Trophoblast cell (in vitro differentiated cells and primary cell): ENCODE measurements around the gene ESYT2.

ENCODE experiments used
- DNase-seq, 2 donors: peaks; one replicate each; pipeline ENCODE4 v3.0.0-alpha.2; 2016
- H2AFZ ChIP-seq: 2 replicates; pipeline ENCODE4 v1.6.1; 2013; ENCODE audit warnings: low read length, moderate library complexity, mild to moderate bottlenecking; ENCODE audit not compliant: insufficient read depth, poor library complexity
- H2AK5ac ChIP-seq: 2 replicates; pipeline ENCODE4 v1.6.1; 2013; ENCODE audit warnings: mild to moderate bottlenecking, low read length
- H2BK120ac ChIP-seq: 2 replicates; pipeline ENCODE4 v1.6.1; 2013; ENCODE audit warnings: low read length, mild to moderate bottlenecking, moderate library complexity; ENCODE audit not compliant: insufficient read depth, poor library complexity
- H2BK12ac ChIP-seq: 2 replicates; pipeline ENCODE4 v1.6.1; 2013; ENCODE audit warnings: mild to moderate bottlenecking, low read length, moderate library complexity
- H2BK5ac ChIP-seq: 2 replicates; pipeline ENCODE4 v1.6.1; 2013; ENCODE audit warnings: low read length, low read depth, moderate library complexity, mild to moderate bottlenecking; ENCODE audit not compliant: poor library complexity
- H3K14ac ChIP-seq: 2 replicates; pipeline ENCODE4 v1.6.1; 2013; ENCODE audit warnings: mild to moderate bottlenecking, low read length
- H3K18ac ChIP-seq: 2 replicates; pipeline ENCODE4 v1.6.1; 2013; ENCODE audit warnings: mild to moderate bottlenecking, low read length
- H3K23ac ChIP-seq: 2 replicates; pipeline ENCODE4 v1.6.1; 2013; ENCODE audit warnings: low read length
- H3K27ac ChIP-seq: 2 replicates; pipeline ENCODE4 v1.5.1; 2013; ENCODE audit warnings: low read depth, mild to moderate bottlenecking, inconsistent platforms, low read length, moderate library complexity
- H3K27me3 ChIP-seq: 2 replicates; pipeline ENCODE4 v1.6.1; 2013; ENCODE audit warnings: inconsistent platforms, mild to moderate bottlenecking, low read length, moderate library complexity; ENCODE audit not compliant: insufficient read depth
- H3K36me3 ChIP-seq, 2 experiments: 1 replicate in 1 of 2; 2 replicates in 1 of 2; pipeline ENCODE4 v1.6.1; 2013; ENCODE audit warnings: low read length in 2 of 2, mild to moderate bottlenecking in 2 of 2, moderate library complexity in 1 of 2; ENCODE audit not compliant: insufficient read depth in 2 of 2, control insufficient read depth in 1 of 2
- H3K4ac ChIP-seq: 2 replicates; pipeline ENCODE4 v1.6.1; 2013; ENCODE audit warnings: low read depth, mild to moderate bottlenecking, low read length, moderate library complexity
- H3K4me1 ChIP-seq, 2 experiments: 1 replicate in 1 of 2; 2 replicates in 1 of 2; pipeline ENCODE4 v1.6.1; 2013; ENCODE audit warnings: low read length in 2 of 2, mild to moderate bottlenecking in 2 of 2, moderate library complexity in 1 of 2; ENCODE audit not compliant: insufficient read depth in 2 of 2, control insufficient read depth in 1 of 2
- H3K4me2 ChIP-seq: 2 replicates; pipeline ENCODE4 v1.6.1; 2013; ENCODE audit warnings: inconsistent platforms, mild to moderate bottlenecking, low read length, moderate library complexity
- H3K4me3 ChIP-seq: 2 replicates; pipeline ENCODE4 v1.5.1; 2013; ENCODE audit warnings: mild to moderate bottlenecking, low read depth, low read length, inconsistent platforms
- H3K79me1 ChIP-seq: one replicate; pipeline ENCODE4 v1.6.1; 2013; ENCODE audit warnings: low read length
- H3K79me2 ChIP-seq: 2 replicates; pipeline ENCODE4 v1.6.1; 2013; ENCODE audit warnings: low read length, mild to moderate bottlenecking; ENCODE audit not compliant: control insufficient read depth, insufficient read depth, poor library complexity
- H3K9ac ChIP-seq: 2 replicates; pipeline ENCODE4 v1.6.1; 2013; ENCODE audit warnings: mild to moderate bottlenecking, low read length
- H3K9me3 ChIP-seq: 2 replicates; pipeline ENCODE4 v1.6.1; 2013; ENCODE audit warnings: low read depth, mild to moderate bottlenecking, control low read depth, inconsistent platforms, low read length; ENCODE audit not compliant: insufficient read depth
- H4K12ac ChIP-seq: 2 replicates; pipeline ENCODE4 v1.6.1; 2013; ENCODE audit warnings: low read depth, mild to moderate bottlenecking, low read length, moderate library complexity
- H4K8ac ChIP-seq: 2 replicates; pipeline ENCODE4 v1.6.1; 2013; ENCODE audit warnings: low read depth, mild to moderate bottlenecking, low read length, moderate library complexity
- H4K91ac ChIP-seq: one replicate; pipeline ENCODE4 v1.6.1; 2013; ENCODE audit warnings: low read depth, mild to moderate bottlenecking, low read length, moderate library complexity
- WGBS: extraction: QIAGEN DNeasy Blood & Tissue Kit; methylation state at CpG from one replicate; pipeline ENCODE4 v1.1.7; 2013; ENCODE audit warnings: missing lambda C conversion rate; ENCODE audit not compliant: insufficient read length, insufficient coverage; ENCODE audit errors: extremely low coverage; 5-methylcytosine and 5-hydroxymethylcytosine counted together

Gene ESYT2

DNA sequence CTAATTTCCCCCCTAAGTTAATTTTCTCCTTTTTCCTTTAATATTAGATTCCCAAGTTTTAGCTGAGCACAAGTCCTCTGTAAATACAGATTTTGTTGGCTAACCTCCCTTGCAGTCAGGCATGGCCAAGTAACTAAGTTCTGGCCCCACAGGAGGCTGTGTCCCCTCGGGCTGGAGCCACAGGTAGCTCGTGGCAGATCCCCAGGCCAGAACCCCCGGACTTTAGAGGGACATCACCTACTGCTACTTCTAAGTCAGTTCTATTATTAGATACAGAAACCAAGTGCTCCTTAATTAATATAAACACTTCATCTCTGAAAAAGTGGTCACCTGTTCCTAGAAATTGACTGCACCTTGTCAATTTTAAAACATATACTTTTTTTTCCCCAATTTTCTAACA is 78.6 kb downstream of the ESYT2 start:
- Histone ChIP-seq H3K79me2 (no peaks in the 10 kb centered on the region), H3K9ac (no peak overlapping the region), H2BK120ac (no peak overlapping the region), H3K9me3 (no peaks in the 10 kb centered on the region), H3K4me1 (no peaks in the 10 kb centered on the region), H2BK5ac (no peak overlapping the region), H4K91ac (no peak overlapping the region), H3K14ac (no peak overlapping the region), H3K79me1 (no peaks in the 10 kb centered on the region), H3K23ac (no peak overlapping the region), H3K18ac (no peak overlapping the region), H3K27me3 (no peaks in the 10 kb centered on the region), H3K36me3 (peaks cover 24 to 32% of the 10 kb centered on the region in 2 experiments), H2AFZ (no peak overlapping the region), H4K8ac (no peak overlapping the region), H3K27ac (no peak overlapping the region), H2BK12ac (no peak overlapping the region), H3K4ac (no peak overlapping the region), H3K4me3 (no peak overlapping the region), H3K4me2 (no peak overlapping the region), H2AK5ac (no peak overlapping the region), H4K12ac (no peak overlapping the region)
- DNase-seq: no peak
- no CpG with 5 or more reads among the region's 3 CpGs for whole genome bisulfite sequencing

DNA sequence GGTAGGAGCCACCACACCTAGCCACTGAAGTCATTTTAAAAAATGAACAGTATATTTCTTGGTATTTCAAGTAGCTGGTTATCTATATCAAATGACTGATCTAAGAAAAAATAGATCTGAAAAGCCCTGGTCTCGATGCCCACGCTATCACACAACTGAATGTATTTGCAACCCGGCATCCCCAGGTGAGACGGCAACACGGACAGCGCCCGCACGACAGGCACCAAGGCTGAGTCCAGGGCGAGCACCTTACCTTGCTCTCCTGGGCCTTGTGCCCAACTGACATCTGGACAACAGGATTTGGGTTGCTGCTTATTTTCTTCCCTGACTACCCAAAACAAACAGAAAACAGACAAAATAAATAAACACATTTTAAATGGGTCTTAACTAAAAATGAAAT is 79.9 kb downstream of the ESYT2 start:
- H4K91ac ChIP-seq: no peak overlapping the region
- H2AK5ac ChIP-seq: no peak overlapping the region
- no peak overlapping the region for H3K9ac ChIP-seq
- H3K4me1 ChIP-seq: no peaks in the 10 kb centered on the region
- H2BK120ac ChIP-seq: no peak overlapping the region
- H3K23ac ChIP-seq: no peak overlapping the region
- peaks cover 28 to 29% of the 10 kb centered on the region in 2 experiments for H3K36me3 ChIP-seq
- no CpG with 5 or more reads among the region's 9 CpGs for WGBS
- H3K4ac ChIP-seq: no peak overlapping the region
- no peak overlapping the region for H2BK5ac ChIP-seq
- H2BK12ac ChIP-seq: no peak overlapping the region
- no peak for DNase-seq
- H3K4me2 ChIP-seq: no peak overlapping the region
- H3K79me1 ChIP-seq: no peaks in the 10 kb centered on the region
- H3K27me3 ChIP-seq: no peaks in the 10 kb centered on the region
- no peak overlapping the region for H3K4me3 ChIP-seq
- H3K27ac ChIP-seq: no peak overlapping the region
- H2AFZ ChIP-seq: no peak overlapping the region
- H4K12ac ChIP-seq: no peak overlapping the region
- no peak overlapping the region for H3K14ac ChIP-seq
- no peaks in the 10 kb centered on the region for H3K9me3 ChIP-seq
- H3K18ac ChIP-seq: no peak overlapping the region
- H4K8ac ChIP-seq: no peak overlapping the region
- H3K79me2 ChIP-seq: no peaks in the 10 kb centered on the region

DNA sequence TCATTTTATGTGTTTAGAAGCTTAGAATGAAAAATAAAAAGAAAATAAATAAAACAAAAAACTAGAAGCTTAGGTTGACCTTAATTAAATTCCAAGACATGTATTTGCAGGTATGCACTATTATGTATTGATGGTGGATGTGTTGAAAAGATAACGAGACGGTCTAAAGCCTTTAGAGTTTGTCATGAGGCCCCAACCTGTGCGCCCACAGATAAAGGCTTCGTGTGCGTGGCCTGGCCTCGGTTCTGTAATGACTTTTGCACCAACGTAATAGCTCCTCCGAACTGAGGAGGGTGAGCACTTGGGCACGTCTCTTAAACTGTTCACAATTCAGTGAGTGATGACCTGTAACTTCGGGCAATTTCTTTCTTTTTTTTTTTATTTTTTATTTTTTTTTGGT is 81.0 kb downstream of the ESYT2 start:
- Histone ChIP-seq H4K91ac (no peak overlapping the region), H2BK5ac (no peak overlapping the region), H3K27me3 (no peaks in the 10 kb centered on the region), H3K18ac (no peak overlapping the region), H2AK5ac (no peak overlapping the region), H3K4me2 (no peak overlapping the region), H4K12ac (no peak overlapping the region), H2BK12ac (no peak overlapping the region), H3K9me3 (no peaks in the 10 kb centered on the region), H3K79me2 (no peaks in the 10 kb centered on the region), H3K4me1 (no peaks in the 10 kb centered on the region), H3K79me1 (no peaks in the 10 kb centered on the region), H3K36me3 (peaks cover 32 to 34% of the 10 kb centered on the region in 2 experiments), H3K14ac (no peak overlapping the region), H4K8ac (no peak overlapping the region), H3K9ac (no peak overlapping the region), H2BK120ac (no peak overlapping the region), H3K23ac (no peak overlapping the region), H3K4ac (no peak overlapping the region), H3K4me3 (no peak overlapping the region), H3K27ac (no peak overlapping the region), H2AFZ (no peak overlapping the region)
- WGBS: no CpG with 5 or more reads among the region's 10 CpGs
- no peak for DNase-seq

DNA sequence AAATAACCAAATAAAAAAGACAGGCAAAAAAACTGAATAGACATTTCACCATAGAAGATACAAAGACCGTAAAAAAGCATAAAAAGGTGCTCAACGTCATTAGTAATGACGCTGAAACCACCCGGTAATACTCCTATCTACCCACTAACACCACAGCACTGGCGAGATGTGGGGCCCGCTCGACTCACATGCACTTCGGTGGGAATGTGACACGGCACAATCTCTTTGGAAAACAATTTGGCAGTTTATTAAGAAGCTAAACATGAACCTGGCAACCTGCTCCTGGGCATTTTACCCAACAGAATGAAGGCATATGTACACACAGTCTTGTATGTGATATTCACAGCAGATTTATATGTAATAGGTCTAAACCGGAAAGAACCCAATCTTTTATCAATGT is 81.9 kb downstream of the ESYT2 start:
- H4K8ac ChIP-seq: no peak overlapping the region
- DNase-seq: no peak
- no peak overlapping the region for H2BK5ac ChIP-seq
- no peak overlapping the region for H4K91ac ChIP-seq
- H3K4me3 ChIP-seq: no peak overlapping the region
- no peak overlapping the region for H3K18ac ChIP-seq
- H2BK12ac ChIP-seq: no peak overlapping the region
- no peak overlapping the region for H3K4ac ChIP-seq
- H2BK120ac ChIP-seq: no peak overlapping the region
- H3K9me3 ChIP-seq: no peaks in the 10 kb centered on the region
- H3K14ac ChIP-seq: no peak overlapping the region
- no peak overlapping the region for H4K12ac ChIP-seq
- H3K27me3 ChIP-seq: no peaks in the 10 kb centered on the region
- H2AK5ac ChIP-seq: no peak overlapping the region
- peaks cover 38% of the 10 kb centered on the region in 2 experiments for H3K36me3 ChIP-seq
- no peaks in the 10 kb centered on the region for H3K4me1 ChIP-seq
- no peak overlapping the region for H3K9ac ChIP-seq
- no peak overlapping the region for H3K23ac ChIP-seq
- no peak overlapping the region for H3K27ac ChIP-seq
- no peak overlapping the region for H3K4me2 ChIP-seq
- H3K79me2 ChIP-seq: no peaks in the 10 kb centered on the region
- H3K79me1 ChIP-seq: no peaks in the 10 kb centered on the region
- H2AFZ ChIP-seq: no peak overlapping the region
- no CpG with 5 or more reads among the region's 10 CpGs for WGBS
